Type B pancreatic cell (in vitro differentiated cells): ENCODE results near the gene PRDM10. TPM values are rescaled to one million over a fixed set of nuclear protein-coding genes. Genes with fewer than 3 reads are reported as not detected.

ENCODE experiments used
- DNase-seq: peaks from one replicate; pipeline ENCODE4 v3.0.0; 2021; ENCODE audit warnings: mixed read lengths; ENCODE audit not compliant: unreplicated experiment; ENCODE audit errors: extremely low spot score
- H3K27ac Mint-ChIP-seq: 2 replicates; pipeline ENCODE4 v1.8.0; 2021; ENCODE audit warnings: mild to moderate bottlenecking, mixed read lengths
- H3K27me3 Mint-ChIP-seq: 2 replicates; pipeline ENCODE4 v1.8.0; 2021; ENCODE audit warnings: mixed read lengths
- H3K36me3 Mint-ChIP-seq: 2 replicates; pipeline ENCODE4 v1.8.0; 2021; ENCODE audit warnings: mixed read lengths
- H3K4me1 Mint-ChIP-seq: one replicate; pipeline ENCODE4 v1.8.0; 2021; ENCODE audit warnings: mixed read lengths; ENCODE audit not compliant: unreplicated experiment
- H3K4me3 Mint-ChIP-seq: 2 replicates; pipeline ENCODE4 v1.8.0; 2021; ENCODE audit warnings: mild to moderate bottlenecking, mixed read lengths
- H3K9me3 Mint-ChIP-seq: 2 replicates; pipeline ENCODE4 v1.8.0; 2021; ENCODE audit warnings: mixed read lengths
- total RNA-seq: library from RNA; stranded (reverse); gene quantifications from 2 replicates; pipeline ENCODE4 v1.2.1, GENCODE V29; 2021; ENCODE audit warnings: low replicate concordance
- TF ChIP-seq, protein P1 (sequence below): fragments of 200-600 bp; sonication (generic); conservative IDR thresholded peaks from 2 replicates; pipeline ENCODE4 v1.5.0; 2021; ENCODE audit warnings: antibody characterized with exemption, mild to moderate bottlenecking

The PRDM10 gene
- total RNA-seq, 1 donor from 2014 or later = 13.4 TPM

GRCh38 chr11:129951866-129952262, 50.8 kb downstream of the PRDM10 start:
- Mint-ChIP-seq H3K4me3 (no peak overlapping the region), H3K4me1 (peaks cover 29% of the 10 kb centered on the region), H3K9me3 (no peaks in the 10 kb centered on the region), H3K36me3 (peaks cover 13% of the 10 kb centered on the region), H3K27me3 (no peaks in the 10 kb centered on the region), H3K27ac (no peak overlapping the region)
- TF ChIP-seq, protein P1, sequence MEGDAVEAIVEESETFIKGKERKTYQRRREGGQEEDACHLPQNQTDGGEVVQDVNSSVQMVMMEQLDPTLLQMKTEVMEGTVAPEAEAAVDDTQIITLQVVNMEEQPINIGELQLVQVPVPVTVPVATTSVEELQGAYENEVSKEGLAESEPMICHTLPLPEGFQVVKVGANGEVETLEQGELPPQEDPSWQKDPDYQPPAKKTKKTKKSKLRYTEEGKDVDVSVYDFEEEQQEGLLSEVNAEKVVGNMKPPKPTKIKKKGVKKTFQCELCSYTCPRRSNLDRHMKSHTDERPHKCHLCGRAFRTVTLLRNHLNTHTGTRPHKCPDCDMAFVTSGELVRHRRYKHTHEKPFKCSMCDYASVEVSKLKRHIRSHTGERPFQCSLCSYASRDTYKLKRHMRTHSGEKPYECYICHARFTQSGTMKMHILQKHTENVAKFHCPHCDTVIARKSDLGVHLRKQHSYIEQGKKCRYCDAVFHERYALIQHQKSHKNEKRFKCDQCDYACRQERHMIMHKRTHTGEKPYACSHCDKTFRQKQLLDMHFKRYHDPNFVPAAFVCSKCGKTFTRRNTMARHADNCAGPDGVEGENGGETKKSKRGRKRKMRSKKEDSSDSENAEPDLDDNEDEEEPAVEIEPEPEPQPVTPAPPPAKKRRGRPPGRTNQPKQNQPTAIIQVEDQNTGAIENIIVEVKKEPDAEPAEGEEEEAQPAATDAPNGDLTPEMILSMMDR = no peak
- DNase-seq = no peak

- H3K4me3 Mint-ChIP-seq = no peak overlapping the region
- TF ChIP-seq, protein P1 = no peak
- no peak for DNase-seq
- H3K27me3 Mint-ChIP-seq = no peaks in the 10 kb centered on the region
- H3K36me3 Mint-ChIP-seq = peaks cover 15% of the 10 kb centered on the region
- no peaks in the 10 kb centered on the region for H3K9me3 Mint-ChIP-seq
- no peak overlapping the region for H3K27ac Mint-ChIP-seq
- peaks cover 29% of the 10 kb centered on the region for H3K4me1 Mint-ChIP-seq
Measured at GRCh38 chr11:129951201-129951865, 51.3 kb downstream of the PRDM10 start.

- TF ChIP-seq, protein P1 = no peak
- Mint-ChIP-seq H3K9me3 (no peaks in the 10 kb centered on the region), H3K36me3 (peaks cover 13% of the 10 kb centered on the region), H3K27me3 (no peaks in the 10 kb centered on the region), H3K27ac (peak overlapping the region; percentile 26), H3K4me1 (peaks cover 29% of the 10 kb centered on the region), H3K4me3 (no peak overlapping the region)
- no peak for DNase-seq
Measured at GRCh38 chr11:129950101-129951091, 52.2 kb downstream of the PRDM10 start.

DNA sequence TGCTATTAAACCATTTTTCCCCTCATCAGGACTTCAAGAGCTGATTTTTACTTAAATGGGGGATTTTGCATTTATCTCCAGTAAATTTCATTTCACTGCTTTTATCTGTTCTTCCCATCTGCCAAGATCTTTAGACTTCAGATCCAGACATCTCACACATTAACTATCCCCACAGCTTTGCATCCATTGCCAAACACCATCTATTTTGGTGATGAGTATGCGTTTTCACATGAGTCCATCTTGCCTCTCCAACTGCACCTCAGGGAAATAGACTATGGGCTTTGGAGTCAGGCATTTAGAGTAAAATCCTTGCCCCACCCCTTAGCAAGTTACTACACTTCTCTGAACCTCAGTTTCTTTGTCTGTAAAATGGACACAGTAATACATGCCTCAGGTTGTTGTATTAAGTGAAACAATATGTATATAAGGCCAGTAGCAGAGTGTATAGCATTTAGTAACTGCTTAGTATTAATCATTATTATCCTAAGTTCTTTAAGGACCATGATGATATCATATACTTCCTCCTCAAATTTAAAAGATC, 53.6 kb downstream of the PRDM10 start:
- Mint-ChIP-seq H3K9me3 (no peaks in the 10 kb centered on the region), H3K27me3 (no peaks in the 10 kb centered on the region), H3K4me3 (no peak overlapping the region), H3K36me3 (peaks cover 13% of the 10 kb centered on the region), H3K4me1 (peaks cover 29% of the 10 kb centered on the region), H3K27ac (no peak overlapping the region)
- TF ChIP-seq, protein P1 = no peak
- no peak for DNase-seq

DNA sequence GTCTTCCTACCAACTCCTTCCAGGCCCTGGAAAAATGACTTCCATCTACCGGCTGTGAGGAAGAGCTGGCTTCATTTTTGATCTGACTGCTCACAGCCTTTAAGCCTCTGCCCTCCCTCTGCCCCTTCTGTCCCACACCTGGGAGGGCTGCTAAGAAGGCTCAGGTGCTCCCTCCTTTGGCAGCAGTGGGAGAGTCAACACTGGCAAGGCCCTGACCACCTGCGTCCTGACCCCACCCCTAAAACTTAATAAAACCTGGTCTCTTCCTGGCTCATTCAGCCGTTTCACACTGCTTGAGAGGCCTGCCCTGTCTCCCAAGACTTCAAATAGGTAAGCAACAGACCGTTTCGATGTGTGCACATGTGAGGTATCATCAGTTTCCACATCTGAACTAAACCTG, 55.2 kb downstream of the PRDM10 start:
- DNase-seq = no peak
- peaks cover 36% of the 10 kb centered on the region for H3K4me1 Mint-ChIP-seq

More for the DNA sequence above, 55.2 kb downstream of the PRDM10 start:
- TF ChIP-seq, protein P1 = no peak
- Mint-ChIP-seq H3K4me3 (no peak overlapping the region), H3K27ac (no peak overlapping the region), H3K36me3 (peaks cover 20% of the 10 kb centered on the region), H3K27me3 (no peaks in the 10 kb centered on the region), H3K9me3 (no peaks in the 10 kb centered on the region)
